HG03045 (cell line): ENCODE measurements around the gene SPDYE2B.
"Not testable (repeated sequence)": the region's sequence is repeated elsewhere in the genome, so short reads cannot be mapped to it uniquely, and the experiment has no call there.

Experiments
- ATAC-seq: cut with Tn5 transposase; IDR thresholded peaks from one replicate; pipeline ENCODE4 v1.9.1; 2021; ENCODE audit warnings: mild to moderate bottlenecking, moderate library complexity; ENCODE audit not compliant: unreplicated experiment

Gene SPDYE2B

DNA sequence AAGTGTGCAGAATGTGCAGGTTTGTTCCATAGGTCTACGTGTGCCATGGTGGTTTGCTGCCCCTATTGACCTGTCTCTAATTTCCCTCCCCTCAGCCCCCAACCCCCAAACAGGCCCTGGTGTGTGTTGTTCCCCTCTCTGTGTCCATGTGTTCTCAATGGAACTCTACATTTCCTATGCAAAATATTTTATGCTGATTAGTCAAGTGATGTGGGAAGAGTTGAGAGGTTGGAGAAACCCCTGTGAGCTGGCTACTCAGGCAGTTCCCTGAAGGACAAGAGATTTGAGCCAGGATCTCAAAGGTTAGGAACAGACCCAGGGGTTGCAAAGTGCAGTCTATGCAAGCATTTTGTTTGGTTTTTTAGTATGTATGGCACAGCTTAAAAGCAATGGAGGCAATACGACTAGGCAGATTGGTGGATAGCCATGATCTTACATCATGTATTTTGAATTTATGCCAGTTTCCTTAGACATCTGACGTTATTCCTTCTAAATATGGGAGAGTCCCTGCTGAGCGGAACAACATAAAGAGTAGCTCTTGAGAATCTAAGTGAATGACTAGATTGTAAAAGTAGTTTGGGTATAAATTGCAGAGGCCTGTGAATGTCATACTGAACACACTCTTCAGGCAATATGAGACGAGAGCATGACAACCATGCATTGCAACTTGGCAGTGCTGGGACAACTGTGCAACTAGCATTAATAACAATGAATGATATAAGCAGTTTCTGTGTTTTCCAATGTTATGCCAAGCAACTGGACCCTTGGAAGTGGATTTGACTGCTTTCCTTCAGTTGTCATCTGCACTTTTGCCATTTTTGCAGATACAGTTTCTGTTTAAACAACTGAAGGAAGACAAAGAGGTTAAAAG is 47.8 kb downstream of the SPDYE2B start:
- not testable (repeated sequence) for ATAC-seq

DNA sequence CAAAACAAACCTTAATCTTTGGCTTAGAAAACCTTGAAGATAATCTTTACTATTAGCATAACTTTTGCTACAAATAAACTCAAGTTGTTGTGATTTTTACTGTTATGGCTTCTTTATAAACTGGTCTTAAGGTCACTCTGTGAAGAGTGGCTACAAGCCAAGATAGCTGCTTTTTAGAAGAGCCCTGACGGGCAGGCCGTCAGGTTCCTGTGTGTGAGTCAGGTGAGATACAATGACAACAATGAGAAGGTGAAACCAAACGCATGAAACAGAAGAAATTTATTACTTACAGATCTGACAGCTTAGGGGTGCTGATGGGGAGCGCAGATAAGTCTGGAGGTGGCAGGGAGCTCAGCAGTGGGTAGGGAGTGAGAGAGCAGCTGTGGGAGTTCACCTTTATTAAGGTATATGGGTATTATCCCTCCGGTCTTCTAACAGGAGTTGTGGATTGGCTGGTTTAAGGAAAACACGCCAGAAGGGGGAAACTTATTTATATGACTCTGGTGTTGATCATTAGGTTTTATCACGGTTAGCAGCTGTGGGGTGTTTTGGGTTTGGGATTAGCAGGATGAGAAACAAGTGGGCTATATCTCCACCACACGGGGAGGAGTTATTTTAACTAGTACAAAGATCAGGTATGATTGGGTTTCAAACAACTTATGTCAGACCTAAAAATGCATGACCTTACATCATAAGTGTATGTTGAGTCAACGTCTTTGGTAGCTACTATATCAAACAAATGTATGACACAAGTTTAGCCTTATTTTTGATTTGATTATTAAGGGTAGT is 49.0 kb downstream of the SPDYE2B start:
- not testable (repeated sequence) for ATAC-seq
